H1 (cell line): ENCODE data around the gene HS6ST3. TPM values are rescaled to one million over a fixed set of nuclear protein-coding genes. Genes with fewer than 3 reads are reported as not detected.

Experiments
- CTCF ChIA-PET: fragments of 300-600 bp; sonication (Branson Sonifier 250); formaldehyde crosslinking; loops from one replicate; lab custom pipeline; 2021; ENCODE audit not compliant: partially characterized antibody; lab: Charles Lee
- POLR2A ChIA-PET: fragments of 300-600 bp; sonication (Branson Sonifier 250); formaldehyde crosslinking; loops from one replicate; lab custom pipeline; 2021; ENCODE audit warnings: inconsistent platforms; ENCODE audit not compliant: partially characterized antibody; lab: Charles Lee
- DNase-seq, 2 experiments: peaks; one replicate each; pipeline versions ENCODE4 v3.0.0 to v3.0.0-alpha.2; 2010 to 2022; ENCODE audit warnings: low spot score in 2 of 2, low read depth in 1 of 2, mixed read lengths in 1 of 2
- FAIRE-seq: peaks from 2 replicates; lab custom pipeline; 2011; peaks lifted over from hg19 to GRCh38; lab: Jason Lieb, UNC
- H2AFZ ChIP-seq: 2 replicates; pipeline ENCODE4 v1.8.1; 2012; ENCODE audit warnings: low read length, inconsistent platforms
- H2AK5ac ChIP-seq: 2 replicates; pipeline ENCODE4 v1.6.1; 2013; ENCODE audit warnings: low read depth, low read length
- H2BK120ac ChIP-seq: replicated peaks from 2 replicates; pipeline ENCODE3; 2013; ENCODE audit warnings: low read depth, low read length, inconsistent platforms
- H2BK12ac ChIP-seq: 2 replicates; pipeline ENCODE4 v1.6.1; 2013; ENCODE audit warnings: low read depth, low read length
- H2BK15ac ChIP-seq: 2 replicates; pipeline ENCODE4 v1.6.1; 2013; ENCODE audit warnings: low read length
- H2BK20ac ChIP-seq: 2 replicates; pipeline ENCODE4 v1.6.1; 2013; ENCODE audit warnings: low read length
- H2BK5ac ChIP-seq: 2 replicates; pipeline ENCODE4 v1.6.1; 2013; ENCODE audit warnings: low read depth, low read length
- H3K14ac ChIP-seq: 2 replicates; pipeline ENCODE4 v1.6.1; 2013; ENCODE audit warnings: inconsistent platforms; ENCODE audit not compliant: insufficient read length
- H3K18ac ChIP-seq: 2 replicates; pipeline ENCODE4 v1.6.1; 2013; ENCODE audit warnings: low read length; ENCODE audit errors: extremely low read depth
- H3K23ac ChIP-seq: 2 replicates; pipeline ENCODE4 v1.6.1; 2013; ENCODE audit warnings: inconsistent platforms; ENCODE audit not compliant: insufficient read length
- H3K23me2 ChIP-seq: 2 replicates; pipeline ENCODE4 v1.6.1; 2013; ENCODE audit warnings: low read depth, low read length
- H3K27ac ChIP-seq: 2 replicates; pipeline ENCODE4 v1.6.1; 2011; ENCODE audit warnings: low read depth, low read length, inconsistent platforms
- H3K27me3 ChIP-seq, 4 experiments: replicated peaks in 1 of 4; 1 replicate in 1 of 4; 2 replicates in 3 of 4; pipeline versions ENCODE4 v1.6.1 to v1.8.1; 2011 to 2013; ENCODE audit warnings: low read length in 3 of 4, mild to moderate bottlenecking in 3 of 4, inconsistent platforms in 2 of 4, mixed read lengths in 2 of 4, moderate library complexity in 1 of 4; ENCODE audit not compliant: control insufficient read depth in 3 of 4, insufficient read depth in 3 of 4; ENCODE audit errors: extremely low read depth in 1 of 4
- H3K36me3 ChIP-seq, 4 experiments: 2 replicates each; pipeline versions ENCODE4 v1.6.1 to v1.8.1; 2011 to 2013; ENCODE audit warnings: mild to moderate bottlenecking in 4 of 4, low read length in 3 of 4, moderate library complexity in 2 of 4, control low read depth in 1 of 4, inconsistent platforms in 1 of 4; ENCODE audit not compliant: insufficient read depth in 4 of 4, control insufficient read depth in 2 of 4
- H3K4ac ChIP-seq: replicated peaks from 2 replicates; pipeline ENCODE3; 2013; ENCODE audit warnings: low read length, low read depth, mixed read lengths, inconsistent platforms; ENCODE audit not compliant: insufficient read length
- H3K4me1 ChIP-seq, 4 experiments: replicated peaks in 1 of 4; 1 replicate in 1 of 4; 2 replicates in 3 of 4; pipeline versions ENCODE4 v1.6.1 to v1.8.1; 2011 to 2013; ENCODE audit warnings: low read length in 3 of 4, inconsistent platforms in 2 of 4, mixed read lengths in 1 of 4; ENCODE audit not compliant: insufficient read depth in 4 of 4, control insufficient read depth in 3 of 4
- H3K4me2 ChIP-seq, 2 experiments: 2 replicates each; pipeline versions ENCODE4 v1.6.1 to v1.8.1; 2011 to 2013; ENCODE audit warnings: low read depth in 2 of 2, low read length in 2 of 2, control low read depth in 1 of 2, inconsistent platforms in 1 of 2, mild to moderate bottlenecking in 1 of 2; ENCODE audit not compliant: insufficient read depth in 1 of 2
- H3K4me3 ChIP-seq, 4 experiments: fragments of 200-600, 300-600 bp in 1 of 4; sonication (generic), shearing (Covaris generic), sonication (Bioruptor Twin) in 1 of 4; 2 replicates each; pipeline versions ENCODE4 v1.5.1 to v1.8.1; 2011 to 2016; ENCODE audit warnings: low read length in 4 of 4, low read depth in 3 of 4, control low read depth in 2 of 4, inconsistent platforms in 2 of 4, mild to moderate bottlenecking in 2 of 4, mixed read lengths in 1 of 4, moderate library complexity in 1 of 4; ENCODE audit not compliant: insufficient read depth in 2 of 4; ENCODE audit errors: extremely low read depth in 1 of 4
- H3K56ac ChIP-seq: replicated peaks from 2 replicates; pipeline ENCODE3; 2013; ENCODE audit warnings: low read depth, mild to moderate bottlenecking, mixed read lengths, low read length, inconsistent platforms; ENCODE audit not compliant: insufficient read length
- H3K79me1 ChIP-seq: 2 replicates; pipeline ENCODE4 v1.6.1; 2013; ENCODE audit warnings: low read depth, low read length, control low read depth
- H3K79me2 ChIP-seq, 2 experiments: 2 replicates each; pipeline versions ENCODE4 v1.6.1 to v1.8.1; 2012 to 2013; ENCODE audit warnings: low read length in 2 of 2, mild to moderate bottlenecking in 2 of 2, inconsistent platforms in 1 of 2; ENCODE audit not compliant: insufficient read depth in 2 of 2, control insufficient read depth in 1 of 2
- H3K9ac ChIP-seq, 4 experiments: replicated peaks in 1 of 4; 1 replicate in 1 of 4; 2 replicates in 3 of 4; pipeline versions ENCODE4 v1.6.1 to v1.8.1; 2011 to 2013; ENCODE audit warnings: low read depth in 3 of 4, low read length in 3 of 4, control low read depth in 2 of 4, mild to moderate bottlenecking in 2 of 4, moderate library complexity in 2 of 4, inconsistent platforms in 1 of 4; ENCODE audit errors: extremely low read depth in 1 of 4
- H3K9me3 ChIP-seq, 2 experiments: 2 replicates each; pipeline versions ENCODE4 v1.6.1 to v1.8.1; 2012 to 2013; ENCODE audit warnings: mild to moderate bottlenecking in 2 of 2, moderate library complexity in 2 of 2, control low read depth in 1 of 2, inconsistent platforms in 1 of 2, low read depth in 1 of 2, low read length in 1 of 2, mixed read lengths in 1 of 2; ENCODE audit not compliant: insufficient read depth in 2 of 2
- H4K20me1 ChIP-seq, 2 experiments: replicated peaks in 1 of 2; 2 replicates each; pipeline versions ENCODE3 to v1.8.1; 2011 to 2013; ENCODE audit warnings: inconsistent platforms in 2 of 2, low read length in 2 of 2, mild to moderate bottlenecking in 1 of 2; ENCODE audit not compliant: insufficient read depth in 2 of 2, control insufficient read depth in 1 of 2
- H4K5ac ChIP-seq: 2 replicates; pipeline ENCODE4 v1.6.1; 2013; ENCODE audit warnings: low read length, low read depth, mixed read lengths, inconsistent platforms; ENCODE audit not compliant: insufficient read length
- H4K8ac ChIP-seq: 2 replicates; pipeline ENCODE4 v1.8.0; 2013; ENCODE audit warnings: mild to moderate bottlenecking, moderate library complexity, low read length, inconsistent platforms; ENCODE audit not compliant: insufficient read depth; ENCODE audit errors: extremely low read depth
- H4K91ac ChIP-seq: replicated peaks from 2 replicates; pipeline ENCODE3; 2013; ENCODE audit warnings: low read length, mixed read lengths, inconsistent platforms; ENCODE audit not compliant: insufficient read length
- BACH1 ChIP-seq: IDR thresholded peaks from 2 replicates; pipeline ENCODE4 v1.6.1; 2012; ENCODE audit warnings: low read length, improper control_type of control experiment
- E2F6 ChIP-seq: IDR thresholded peaks from 2 replicates; pipeline ENCODE4 v1.6.1; 2012; ENCODE audit warnings: inconsistent platforms
- TAF7 ChIP-seq: optimal IDR thresholded peaks from 2 replicates; pipeline ENCODE3; 2011; ENCODE audit warnings: low read depth, mild to moderate bottlenecking, inconsistent platforms, low read length, moderate library complexity, borderline replicate concordance
- WGBS, 2 experiments: shearing (Covaris generic) in 1 of 2; methylation state at CpG; one replicate each; pipeline versions ENCODE4 v1.1.6 to v1.1.7; 2013 to 2015; ENCODE audit warnings: low lambda C conversion rate in 2 of 2, mixed read lengths in 2 of 2, inconsistent platforms in 1 of 2, low coverage in 1 of 2, missing lambda C conversion rate in 1 of 2; ENCODE audit not compliant: insufficient replicate concordance in 2 of 2, insufficient coverage in 1 of 2, insufficient read length in 1 of 2; ENCODE audit errors: extremely low coverage in 1 of 2, missing lambda C conversion rate in 1 of 2; 5-methylcytosine and 5-hydroxymethylcytosine counted together
- polyA plus RNA-seq, 7 experiments: library from polyadenylated mRNA; depleted of rRNA in 3 of 7; stranded (reverse) in 5 of 7; unstranded in 2 of 7; fragments of >200 nt in 5 of 7; fragments of 200-250 nt in 2 of 7; gene quantifications; 1 replicate in 5 of 7; 2 replicates in 1 of 7; 4 replicates in 1 of 7; pipeline versions ENCODE4 v1.2.1 to v1.2.3, GENCODE V29; 2011 to 2013; ENCODE audit warnings: missing spikeins in 2 of 7, mixed read lengths in 2 of 7
- total RNA-seq: library from RNA; stranded (reverse); fragmentation: NEBNext Ultra II Directional; extraction: Animal tissue kit (Norgen Biotek cat#: 25700); gene quantifications from 2 replicates; pipeline ENCODE4 v1.2.1, GENCODE V29; 2021

Gene HS6ST3
- total and polyA plus RNA-seq, 2 of the 8 experiments (the other 6 are each of a cell fraction or from before 2014, with no cell fraction given), result 0.45 to 1.2 TPM

DNA sequence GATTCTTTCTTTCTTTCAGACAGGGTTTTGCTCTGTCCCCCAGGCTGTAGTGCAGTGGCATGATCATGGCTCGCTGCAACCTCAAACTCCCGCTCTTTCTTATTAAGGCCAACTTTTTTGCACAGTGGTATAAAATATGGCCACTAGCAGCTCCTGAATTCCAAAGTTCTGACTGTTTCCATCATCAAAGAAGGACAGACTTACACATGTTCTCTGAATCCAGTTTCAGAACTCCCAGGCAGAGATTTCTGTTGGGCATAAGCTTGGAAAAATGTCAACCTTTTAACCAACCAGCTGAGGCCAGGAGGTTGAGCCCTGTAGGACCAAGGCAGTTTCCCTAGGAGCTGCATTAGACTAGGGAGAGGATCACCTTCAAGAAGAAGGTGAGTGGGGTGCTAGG lies 184.1 kb downstream of the HS6ST3 start:
- no peak overlapping the region for H3K4ac ChIP-seq
- peaks cover 0 to 5% (median 3%) of the 10 kb centered on the region in 4 experiments; a peak in 2 of 7 replicates for H3K4me1 ChIP-seq
- CTCF ChIA-PET, result interaction anchor here (1.1 kb wide), 1 partner anchor 132 kb away, joined by 3 read pairs; no protein-coding TSS in a partner anchor

More for the DNA sequence above, 184.1 kb downstream of the HS6ST3 start:
- Histone ChIP-seq H4K20me1 (no peaks in the 10 kb centered on the region), H3K23me2 (no peaks in the 10 kb centered on the region), H3K36me3 (no peaks in the 10 kb centered on the region), H2BK20ac (no peak overlapping the region), H4K8ac (no peak overlapping the region), H3K4me3 (no peak overlapping the region), H3K18ac (no peak overlapping the region), H2BK12ac (no peak overlapping the region), H3K14ac (no peak overlapping the region), H2AK5ac (no peak overlapping the region), H3K23ac (no peak overlapping the region), H2BK5ac (no peak overlapping the region), H3K79me2 (no peaks in the 10 kb centered on the region), H2BK15ac (no peak overlapping the region), H3K56ac (no peak overlapping the region), H3K4me2 (no peak overlapping the region), H3K9me3 (no peaks in the 10 kb centered on the region), H2AFZ (no peak overlapping the region), H4K91ac (no peak overlapping the region), H3K9ac (no peak overlapping the region), H4K5ac (no peak overlapping the region), H3K27ac (no peak overlapping the region), H3K27me3 (no peaks in the 10 kb centered on the region), H2BK120ac (no peak overlapping the region), H3K79me1 (no peaks in the 10 kb centered on the region)
- DNase-seq, result no peak
- TF ChIP-seq E2F6 (peak; percentile 47; the same call in 1 of the 2 replicates), TAF7 (no peak), BACH1 (no peak)
- 90% methylated on average over 2 of the region's 2 CpGs; no CpG with 5 or more reads in 1 of the 2 experiments for whole genome bisulfite sequencing, 2 experiments
- POLR2A ChIA-PET, result no interaction called here
- FAIRE-seq, result no peak
